GM12873 (cell line): ENCODE data around the gene TOMM5.

Source experiments
- CTCF ChIP-seq: IDR thresholded peaks from 2 replicates; pipeline ENCODE4 v1.5.1; 2012; ENCODE audit warnings: low read depth, mild to moderate bottlenecking, moderate library complexity, low read length, control low read depth; ENCODE audit not compliant: insufficient read depth; ENCODE audit errors: missing control alignments

The TOMM5 gene

GRCh38 chr9:37549527-37549926 lies 42.9 kb downstream of the TOMM5 start:
- no peak for TF ChIP-seq CTCF

- TF ChIP-seq CTCF: no peak
Observed at GRCh38 chr9:37547328-37547878, 45.0 kb downstream of the TOMM5 start.

GRCh38 chr9:37543468-37543867 lies 48.9 kb downstream of the TOMM5 start:
- no peak for TF ChIP-seq CTCF

GRCh38 chr9:37542895-37543294 lies 49.5 kb downstream of the TOMM5 start:
- TF ChIP-seq CTCF: no peak

- TF ChIP-seq CTCF: no peak
Observed at GRCh38 chr9:37542488-37542887, 49.9 kb downstream of the TOMM5 start.

- TF ChIP-seq CTCF: no peak
Observed at GRCh38 chr9:37541465-37541864, 50.9 kb downstream of the TOMM5 start.

GRCh38 chr9:37540634-37541033 lies 51.8 kb downstream of the TOMM5 start:
- no peak for TF ChIP-seq CTCF
